WTC11 (cell line): ENCODE results near the gene HMCN1.

Source experiments
- CREM ChIP-seq: sonication (generic); formaldehyde crosslinking; IDR thresholded peaks from 2 replicates; pipeline ENCODE4 v1.8.1; 2022; ENCODE audit warnings: mild to moderate bottlenecking, missing genetic modification reagents, moderate library complexity
- FOXP1 ChIP-seq: sonication (generic); formaldehyde crosslinking; IDR thresholded peaks from 2 replicates; pipeline ENCODE4 v1.8.0; 2022; ENCODE audit warnings: missing genetic modification reagents, mild to moderate bottlenecking, moderate library complexity, borderline replicate concordance
- ZNF121 ChIP-seq: sonication (generic); formaldehyde crosslinking; IDR thresholded peaks from 2 replicates; pipeline ENCODE4 v1.8.0; 2023; ENCODE audit warnings: missing genetic modification reagents
- TF ChIP-seq, protein P1 (sequence below): sonication (generic); formaldehyde crosslinking; IDR thresholded peaks from 2 replicates; pipeline ENCODE4 v1.8.1; 2022; ENCODE audit warnings: low read depth, missing genetic modification reagents, borderline replicate concordance
- TF ChIP-seq, protein P2 (sequence below): fragments of 200-600 bp; IDR thresholded peaks from 2 replicates; pipeline ENCODE4 v1.8.0; 2022; ENCODE audit warnings: antibody characterized with exemption
- TF ChIP-seq, protein P3 (sequence below): sonication (generic); formaldehyde crosslinking; IDR thresholded peaks from 2 replicates; pipeline ENCODE4 v1.8.0; 2022; ENCODE audit warnings: mild to moderate bottlenecking, missing genetic modification reagents

DNA sequence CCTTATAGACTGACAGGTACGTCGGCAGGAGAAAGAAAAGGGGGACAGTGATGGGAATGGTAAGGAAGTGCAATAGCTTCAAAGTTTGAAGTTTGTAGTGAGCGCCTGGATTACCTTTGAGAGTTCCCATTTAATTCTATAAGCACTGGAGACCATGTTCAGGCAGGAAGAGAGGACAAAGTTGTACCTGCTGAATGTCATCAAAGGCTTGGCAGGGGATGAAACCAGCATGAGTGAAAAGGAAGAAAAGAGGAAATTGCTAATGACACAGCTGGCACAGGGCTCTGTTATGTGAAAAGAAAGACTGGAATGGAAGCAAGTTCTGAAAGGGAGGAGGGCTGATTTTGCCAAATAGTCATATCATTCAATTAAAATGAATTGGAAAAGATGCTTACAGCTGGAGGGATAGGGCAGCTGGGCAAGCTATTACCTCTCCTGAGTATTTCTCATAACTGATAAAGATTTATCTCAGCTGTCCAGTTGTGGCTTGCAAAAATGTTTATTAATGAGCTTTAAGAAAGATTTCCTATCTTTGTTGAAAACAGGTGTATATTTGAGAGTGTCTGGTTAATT lies 109.2 kb downstream of the HMCN1 start:
- TF ChIP-seq CREM (CRISPR knock-in tag) = no peak
- TF ChIP-seq, protein P1, sequence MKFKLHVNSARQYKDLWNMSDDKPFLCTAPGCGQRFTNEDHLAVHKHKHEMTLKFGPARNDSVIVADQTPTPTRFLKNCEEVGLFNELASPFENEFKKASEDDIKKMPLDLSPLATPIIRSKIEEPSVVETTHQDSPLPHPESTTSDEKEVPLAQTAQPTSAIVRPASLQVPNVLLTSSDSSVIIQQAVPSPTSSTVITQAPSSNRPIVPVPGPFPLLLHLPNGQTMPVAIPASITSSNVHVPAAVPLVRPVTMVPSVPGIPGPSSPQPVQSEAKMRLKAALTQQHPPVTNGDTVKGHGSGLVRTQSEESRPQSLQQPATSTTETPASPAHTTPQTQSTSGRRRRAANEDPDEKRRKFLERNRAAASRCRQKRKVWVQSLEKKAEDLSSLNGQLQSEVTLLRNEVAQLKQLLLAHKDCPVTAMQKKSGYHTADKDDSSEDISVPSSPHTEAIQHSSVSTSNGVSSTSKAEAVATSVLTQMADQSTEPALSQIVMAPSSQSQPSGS (CRISPR knock-in tag) = no peak
- TF ChIP-seq, protein P2, sequence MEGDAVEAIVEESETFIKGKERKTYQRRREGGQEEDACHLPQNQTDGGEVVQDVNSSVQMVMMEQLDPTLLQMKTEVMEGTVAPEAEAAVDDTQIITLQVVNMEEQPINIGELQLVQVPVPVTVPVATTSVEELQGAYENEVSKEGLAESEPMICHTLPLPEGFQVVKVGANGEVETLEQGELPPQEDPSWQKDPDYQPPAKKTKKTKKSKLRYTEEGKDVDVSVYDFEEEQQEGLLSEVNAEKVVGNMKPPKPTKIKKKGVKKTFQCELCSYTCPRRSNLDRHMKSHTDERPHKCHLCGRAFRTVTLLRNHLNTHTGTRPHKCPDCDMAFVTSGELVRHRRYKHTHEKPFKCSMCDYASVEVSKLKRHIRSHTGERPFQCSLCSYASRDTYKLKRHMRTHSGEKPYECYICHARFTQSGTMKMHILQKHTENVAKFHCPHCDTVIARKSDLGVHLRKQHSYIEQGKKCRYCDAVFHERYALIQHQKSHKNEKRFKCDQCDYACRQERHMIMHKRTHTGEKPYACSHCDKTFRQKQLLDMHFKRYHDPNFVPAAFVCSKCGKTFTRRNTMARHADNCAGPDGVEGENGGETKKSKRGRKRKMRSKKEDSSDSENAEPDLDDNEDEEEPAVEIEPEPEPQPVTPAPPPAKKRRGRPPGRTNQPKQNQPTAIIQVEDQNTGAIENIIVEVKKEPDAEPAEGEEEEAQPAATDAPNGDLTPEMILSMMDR = no peak
- no peak for TF ChIP-seq ZNF121
- no peak for TF ChIP-seq FOXP1
- TF ChIP-seq, protein P3, sequence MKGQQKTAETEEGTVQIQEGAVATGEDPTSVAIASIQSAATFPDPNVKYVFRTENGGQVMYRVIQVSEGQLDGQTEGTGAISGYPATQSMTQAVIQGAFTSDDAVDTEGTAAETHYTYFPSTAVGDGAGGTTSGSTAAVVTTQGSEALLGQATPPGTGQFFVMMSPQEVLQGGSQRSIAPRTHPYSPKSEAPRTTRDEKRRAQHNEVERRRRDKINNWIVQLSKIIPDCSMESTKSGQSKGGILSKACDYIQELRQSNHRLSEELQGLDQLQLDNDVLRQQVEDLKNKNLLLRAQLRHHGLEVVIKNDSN (CRISPR knock-in tag) = no peak
